ENCODE results near the gene CISTR. TPM values are rescaled to one million over a fixed set of nuclear protein-coding genes. Genes with fewer than 3 reads are reported as not detected.

CISTR gene
- total RNA-seq, 2 donors from 2014 or later = not detected

DNA sequence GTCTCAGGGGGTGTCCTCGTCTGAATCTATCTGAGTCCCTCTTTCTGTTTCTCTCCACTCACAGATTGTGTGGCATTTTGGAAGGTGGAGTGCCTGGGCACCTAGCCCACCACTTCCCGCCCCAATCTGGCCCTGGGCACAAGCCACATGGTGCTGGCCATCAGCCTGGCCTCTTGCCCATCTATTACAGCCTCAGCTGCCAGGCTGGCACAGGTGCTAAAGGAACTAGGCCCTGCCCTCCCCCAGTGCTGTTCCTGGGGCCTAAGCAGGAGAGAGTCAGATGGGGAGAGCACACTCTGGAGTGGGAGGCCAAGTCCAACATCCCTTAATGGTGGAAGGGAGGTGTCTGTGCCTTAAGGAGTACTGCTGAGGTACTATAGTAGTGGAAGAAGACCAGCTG lies 16.2 kb downstream of the CISTR start:
- H3K4me3 ChIP-seq (ENCODE audit: low read length) = no peak overlapping the region
- no peaks in the 10 kb centered on the region for H3K9me3 Mint-ChIP-seq
- H3K4me1 Mint-ChIP-seq = peaks cover 11% of the 10 kb centered on the region
- H3K9ac ChIP-seq (ENCODE audit: extremely low read depth, low read length, poor library complexity, severe bottlenecking) = no peak overlapping the region
- no peak overlapping the region for H3K27ac ChIP-seq (ENCODE audit: low read depth, low read length)
- H3K4me3 Mint-ChIP-seq = no peak overlapping the region
- 78 to 100% methylated on average over 1 to 2 of the region's 2 CpGs for WGBS, 2 experiments (ENCODE audit: insufficient coverage in 1 of 2, insufficient read length in 1 of 2)
- H3K9me3 ChIP-seq (ENCODE audit: control insufficient read depth, low read length) = no peaks in the 10 kb centered on the region
- H3K4me1 ChIP-seq (ENCODE audit: control insufficient read depth, insufficient read depth, low read length) = no peaks in the 10 kb centered on the region
- no peaks in the 10 kb centered on the region for H3K36me3 ChIP-seq (ENCODE audit: control insufficient read depth, insufficient read depth, low read length)
- peaks cover 86% of the 10 kb centered on the region for H3K27me3 ChIP-seq (ENCODE audit: control insufficient read depth, insufficient read depth, low read length, poor library complexity, severe bottlenecking)
- H3K27me3 Mint-ChIP-seq (ENCODE audit: insufficient read depth) = peaks cover 24% of the 10 kb centered on the region
- no peak for DNase-seq
- no peak overlapping the region for H3K27ac Mint-ChIP-seq
- TF ChIP-seq, protein P1, sequence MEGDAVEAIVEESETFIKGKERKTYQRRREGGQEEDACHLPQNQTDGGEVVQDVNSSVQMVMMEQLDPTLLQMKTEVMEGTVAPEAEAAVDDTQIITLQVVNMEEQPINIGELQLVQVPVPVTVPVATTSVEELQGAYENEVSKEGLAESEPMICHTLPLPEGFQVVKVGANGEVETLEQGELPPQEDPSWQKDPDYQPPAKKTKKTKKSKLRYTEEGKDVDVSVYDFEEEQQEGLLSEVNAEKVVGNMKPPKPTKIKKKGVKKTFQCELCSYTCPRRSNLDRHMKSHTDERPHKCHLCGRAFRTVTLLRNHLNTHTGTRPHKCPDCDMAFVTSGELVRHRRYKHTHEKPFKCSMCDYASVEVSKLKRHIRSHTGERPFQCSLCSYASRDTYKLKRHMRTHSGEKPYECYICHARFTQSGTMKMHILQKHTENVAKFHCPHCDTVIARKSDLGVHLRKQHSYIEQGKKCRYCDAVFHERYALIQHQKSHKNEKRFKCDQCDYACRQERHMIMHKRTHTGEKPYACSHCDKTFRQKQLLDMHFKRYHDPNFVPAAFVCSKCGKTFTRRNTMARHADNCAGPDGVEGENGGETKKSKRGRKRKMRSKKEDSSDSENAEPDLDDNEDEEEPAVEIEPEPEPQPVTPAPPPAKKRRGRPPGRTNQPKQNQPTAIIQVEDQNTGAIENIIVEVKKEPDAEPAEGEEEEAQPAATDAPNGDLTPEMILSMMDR (conservative IDR thresholded peaks at IDR 0.05) = no peak
- H3K36me3 Mint-ChIP-seq (ENCODE audit: low read depth) = no peaks in the 10 kb centered on the region

DNA sequence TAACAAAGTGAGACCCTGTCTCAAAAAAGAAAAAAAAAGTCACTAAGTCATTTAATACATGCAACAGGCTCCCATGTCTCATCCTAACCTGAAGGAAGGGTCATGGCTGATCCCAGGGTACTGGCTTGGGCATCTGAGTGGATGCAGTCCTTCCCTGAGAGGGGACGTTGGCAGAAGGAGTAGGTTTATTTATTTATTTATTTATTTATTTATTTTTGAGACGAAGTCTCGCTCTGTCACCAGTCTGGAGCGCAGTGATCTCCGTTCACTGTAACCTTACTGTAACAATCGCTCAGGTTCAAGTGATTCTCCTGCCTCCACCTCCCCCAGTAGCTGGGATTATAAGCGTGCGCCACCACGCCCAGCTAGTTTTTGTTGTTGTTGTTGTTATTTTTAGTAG lies 17.4 kb downstream of the CISTR start:
- Histone ChIP-seq H3K9me3 (ENCODE audit: control insufficient read depth, low read length) (no peaks in the 10 kb centered on the region), H3K27me3 (ENCODE audit: control insufficient read depth, insufficient read depth, low read length, poor library complexity, severe bottlenecking) (peaks cover 75% of the 10 kb centered on the region), H3K4me3 (ENCODE audit: low read length) (no peak overlapping the region), H3K9ac (ENCODE audit: extremely low read depth, low read length, poor library complexity, severe bottlenecking) (no peak overlapping the region), H3K27ac (ENCODE audit: low read depth, low read length) (no peak overlapping the region), H3K4me1 (ENCODE audit: control insufficient read depth, insufficient read depth, low read length) (no peaks in the 10 kb centered on the region), H3K36me3 (ENCODE audit: control insufficient read depth, insufficient read depth, low read length) (no peaks in the 10 kb centered on the region)
- peaks cover 24% of the 10 kb centered on the region for H3K27me3 Mint-ChIP-seq (ENCODE audit: insufficient read depth)
- WGBS, 2 experiments (ENCODE audit: insufficient coverage in 1 of 2, insufficient read length in 1 of 2) = 85 to 93% methylated on average over 5 to 8 of the region's 9 CpGs
- no peak overlapping the region for H3K27ac Mint-ChIP-seq
- TF ChIP-seq, protein P1 (conservative IDR thresholded peaks at IDR 0.05) = no peak
- H3K4me1 Mint-ChIP-seq = peaks cover 9% of the 10 kb centered on the region
- no peaks in the 10 kb centered on the region for H3K36me3 Mint-ChIP-seq (ENCODE audit: low read depth)
- no peaks in the 10 kb centered on the region for H3K9me3 Mint-ChIP-seq
- H3K4me3 Mint-ChIP-seq = no peak overlapping the region
- no peak for DNase-seq

DNA sequence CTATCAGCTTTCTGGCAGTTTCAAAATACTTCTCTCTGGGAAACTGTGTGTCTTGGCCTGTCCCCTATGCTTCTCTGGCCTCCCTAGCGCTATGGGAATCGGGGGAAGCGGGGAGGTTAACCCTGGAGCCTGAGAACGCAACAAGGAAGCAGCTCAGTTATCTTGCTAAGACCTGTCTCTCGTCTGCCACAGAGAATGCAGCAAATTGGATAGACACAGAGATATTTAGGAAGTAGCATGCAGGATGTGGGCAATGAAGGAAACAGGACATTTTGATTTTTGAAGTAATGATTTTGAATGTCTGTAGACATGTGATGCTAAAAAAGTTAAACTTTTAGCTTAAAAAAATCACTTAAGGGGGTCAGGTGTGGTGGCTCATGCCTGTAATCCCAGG lies 18.0 kb downstream of the CISTR start:
- TF ChIP-seq, protein P1 (conservative IDR thresholded peaks at IDR 0.05) = no peak

More for the DNA sequence above, 18.0 kb downstream of the CISTR start:
- H3K27me3 Mint-ChIP-seq (ENCODE audit: insufficient read depth) = peaks cover 24% of the 10 kb centered on the region
- Histone ChIP-seq H3K27me3 (ENCODE audit: control insufficient read depth, insufficient read depth, low read length, poor library complexity, severe bottlenecking) (peaks cover 68% of the 10 kb centered on the region), H3K4me3 (ENCODE audit: low read length) (no peak overlapping the region), H3K9me3 (ENCODE audit: control insufficient read depth, low read length) (no peaks in the 10 kb centered on the region), H3K4me1 (ENCODE audit: control insufficient read depth, insufficient read depth, low read length) (no peaks in the 10 kb centered on the region), H3K9ac (ENCODE audit: extremely low read depth, low read length, poor library complexity, severe bottlenecking) (no peak overlapping the region), H3K27ac (ENCODE audit: low read depth, low read length) (no peak overlapping the region), H3K36me3 (ENCODE audit: control insufficient read depth, insufficient read depth, low read length) (no peaks in the 10 kb centered on the region)
- H3K9me3 Mint-ChIP-seq = no peaks in the 10 kb centered on the region
- H3K4me3 Mint-ChIP-seq = no peak overlapping the region
- H3K4me1 Mint-ChIP-seq = peaks cover 6% of the 10 kb centered on the region
- H3K27ac Mint-ChIP-seq = no peak overlapping the region
- no peak for DNase-seq
- no peaks in the 10 kb centered on the region for H3K36me3 Mint-ChIP-seq (ENCODE audit: low read depth)
- WGBS, 2 experiments (ENCODE audit: insufficient coverage in 1 of 2, insufficient read length in 1 of 2) = 65 to 82% methylated on average over 2 to 5 of the region's 5 CpGs
